PC-9 (cell line): ENCODE measurements around the gene NHLRC3. TPM values are rescaled to one million over a fixed set of nuclear protein-coding genes. Genes with fewer than 3 reads are reported as not detected.

Experiments
- Bru-seq: library from RNA; stranded (reverse); fragments of 400-500 nt; gene quantifications from one replicate; lab custom pipeline; 2021; lab: Mats Ljungman, UMichigan
- BruChase-seq, 2 experiments: library from RNA; stranded (reverse); fragments of 400-500 nt; gene quantifications; one replicate each; lab custom pipeline; 2021; lab: Mats Ljungman, UMichigan
- BruUV-seq: library from RNA; stranded (reverse); fragments of 400-500 nt; replicated peaks from 2 replicates; lab custom pipeline; 2021; lab: Mats Ljungman, UMichigan
- CTCF ChIA-PET: fragments of 300-600 bp; sonication (Branson Sonifier 250); formaldehyde crosslinking; loops from one replicate; lab custom pipeline; 2022; ENCODE audit warnings: antibody characterized with exemption; lab: Charles Lee
- POLR2A ChIA-PET: fragments of 300-600 bp; sonication (Branson Sonifier 250); formaldehyde crosslinking; loops from one replicate; lab custom pipeline; 2022; ENCODE audit warnings: antibody characterized with exemption; ENCODE audit not compliant: unreplicated experiment; lab: Charles Lee
- DNase-seq, 2 experiments: peaks; one replicate each; pipeline versions ENCODE4 v3.0.0 to v3.0.0-alpha.2; 2015 to 2022; ENCODE audit warnings: mixed read lengths in 1 of 2
- H2AFZ ChIP-seq: fragments of 200-600 bp; sonication (generic); 2 replicates; pipeline ENCODE4 v1.8.1; 2017; ENCODE audit warnings: antibody characterized with exemption
- H3F3A ChIP-seq: fragments of 200-600 bp; sonication (generic); 2 replicates; pipeline ENCODE4 v1.8.1; 2017; ENCODE audit warnings: antibody characterized with exemption, mild to moderate bottlenecking, low read depth; ENCODE audit not compliant: insufficient read depth
- H3K27ac ChIP-seq: fragments of 200-600 bp; sonication (generic); 2 replicates; pipeline ENCODE4 v1.6.1; 2016; ENCODE audit warnings: mixed run types
- H3K27me3 ChIP-seq: fragments of 200-600 bp; sonication (generic); 2 replicates; pipeline ENCODE4 v1.6.1; 2016; ENCODE audit warnings: low read depth, mixed run types; ENCODE audit not compliant: insufficient read depth
- H3K36me3 ChIP-seq: fragments of 200-600 bp; sonication (generic); 2 replicates; pipeline ENCODE4 v1.6.1; 2016; ENCODE audit warnings: low read depth, mixed run types
- H3K4me1 ChIP-seq: fragments of 200-600 bp; sonication (generic); replicated peaks from 2 replicates; pipeline ENCODE4 v1.6.1; 2016; ENCODE audit warnings: mixed run types; ENCODE audit not compliant: insufficient read depth
- H3K4me2 ChIP-seq: fragments of 200-600 bp; sonication (generic); 2 replicates; pipeline ENCODE4 v1.6.1; 2017; ENCODE audit warnings: mixed run types
- H3K4me3 ChIP-seq: fragments of 200-600 bp; sonication (generic); 2 replicates; pipeline ENCODE4 v1.6.1; 2016; ENCODE audit warnings: mixed run types
- H3K79me2 ChIP-seq: fragments of 200-600 bp; sonication (generic); 2 replicates; pipeline ENCODE4 v1.6.1; 2017; ENCODE audit warnings: low read depth, mixed run types
- H3K9me2 ChIP-seq: fragments of 200-600 bp; sonication (generic); 2 replicates; pipeline ENCODE4 v1.8.1; 2017; ENCODE audit warnings: mild to moderate bottlenecking; ENCODE audit not compliant: insufficient read depth
- H3K9me3 ChIP-seq: fragments of 200-600 bp; sonication (generic); 2 replicates; pipeline ENCODE4 v1.8.1; 2016; ENCODE audit warnings: low read depth; ENCODE audit not compliant: insufficient read depth
- H4K20me1 ChIP-seq: fragments of 200-600 bp; sonication (generic); 2 replicates; pipeline ENCODE4 v1.8.1; 2017; ENCODE audit not compliant: insufficient read depth
- CTCF ChIP-seq: fragments of 200-600 bp; sonication (generic); conservative IDR thresholded peaks from 2 replicates; pipeline ENCODE4 v1.6.1; 2017; ENCODE audit warnings: mixed run types, antibody characterized with exemption, mild to moderate bottlenecking, moderate library complexity
- EZH2 ChIP-seq: fragments of 200-600 bp; sonication (generic); IDR thresholded peaks from 2 replicates; pipeline ENCODE4 v1.8.0; 2017; ENCODE audit warnings: antibody characterized with exemption, low read depth
- intact Hi-C: fragments of 100-400 bp; cut with micrococcal nuclease; formaldehyde crosslinking; loops from one replicate; pipeline ENCODE4 v1.10.0; 2022; ENCODE audit not compliant: unreplicated experiment
- long read RNA-seq: library from polyadenylated mRNA; stranded (forward); transcript quantifications from one replicate; pipeline ENCODE4 v2.0.0, GENCODE V29; 2022
- total RNA-seq: library from RNA; stranded (reverse); gene quantifications from 2 replicates; pipeline ENCODE4 v1.2.3, GENCODE V29; 2021

NHLRC3 gene
- total RNA-seq, result 19.6 and 25.6 TPM in 2 replicates
- percentile 68 among the genes with signal in this experiment for Bru-seq, nascent RNA
- BruChase-seq, experiment 1, labeled RNA remaining after a 2-hour chase, result percentile 92 among the genes with signal in this experiment
- percentile 81 among the genes with signal in this experiment for BruChase-seq, experiment 2, labeled RNA remaining after a 6-hour chase
- long read RNA-seq, transcript NHLRC3-201 (6 exons, 3,275 nt), result major isoform, 6 of 24 reads
- long read RNA-seq, partial matches to known transcripts, result 8 of 24 reads
- long read RNA-seq, other reads (novel, unspliced or antisense), result 6 of 24 reads

GRCh38 chr13:39037880-39038568, at the start of gene NHLRC3, which contains the start of gene PROSER1:
TSS of gene NHLRC3 (plus strand) at chr13:39038456. CDS start at chr13:39038640, 184 bp downstream.
TSS of gene PROSER1 (minus strand) at chr13:39038089. CDS start at chr13:39037242, 847 bp downstream.
- CTCF ChIA-PET, result interaction anchor here (0.6 to 1.5 kb wide), 2 partner anchors 10 to 1438 kb away, joined by 3 to 10 read pairs; no protein-coding TSS in a partner anchor
- intact Hi-C loops, result loop anchor here (5.0 kb wide), 2 partner anchors 564 to 619 kb away; partner anchors contain the start of genes COG6 and LHFPL6
- H3K27me3 ChIP-seq, result no peaks in the 10 kb centered on the region

GRCh38 chr13:38990693-38991092, 47.6 kb upstream of the NHLRC3 start, which contains the start of gene STOML3:
TSS of gene STOML3 (minus strand) at chr13:38990831. CDS start at chr13:38990721, 110 bp downstream.
- no peak for DNase-seq
- no peaks in the 10 kb centered on the region for H3K4me1 ChIP-seq
- H3K9me2 ChIP-seq, result no peaks in the 10 kb centered on the region
- TF ChIP-seq CTCF, result no peak
- no peak for TF ChIP-seq EZH2
- no peaks in the 10 kb centered on the region for H3K27me3 ChIP-seq
- no peak within 1 kb of the TSS for H2AFZ ChIP-seq
- no peak within 1 kb of the TSS for H3K27ac ChIP-seq
- ChIA-PET POLR2A (no interaction called here), CTCF (no interaction called here)
- no TSS peak for BruUV-seq
- H3K36me3 ChIP-seq, result no peaks in the 10 kb centered on the region
- H3K79me2 ChIP-seq, result no peaks in the 10 kb centered on the region
- no peak within 1 kb of the TSS for H3K4me3 ChIP-seq
- H3K9me3 ChIP-seq, result no peaks in the 10 kb centered on the region
- no peaks in the 10 kb centered on the region for H4K20me1 ChIP-seq
- no peaks in the 10 kb centered on the region for H3F3A ChIP-seq
- no peak within 1 kb of the TSS for H3K4me2 ChIP-seq
- intact Hi-C loops, result no loop called here

More at GRCh38 chr13:39037880-39038568, at the start of gene NHLRC3, which contains the start of gene PROSER1:
- H3K4me1 ChIP-seq, result peaks cover 21% of the 10 kb centered on the region
- peak; percentile 81 to 88 for DNase-seq
- H3K4me2 ChIP-seq, result peak within 1 kb of the TSS; percentile 96
- no peaks in the 10 kb centered on the region for H3K9me3 ChIP-seq
- peak within 1 kb of the TSS; percentile 93 for H2AFZ ChIP-seq
- no TSS peak for BruUV-seq
- H3K27ac ChIP-seq, result peak within 1 kb of the TSS; percentile 41
- H3K36me3 ChIP-seq, result peaks cover 20% of the 10 kb centered on the region; the same call in 1 of the 2 replicates
- H3K4me3 ChIP-seq, result peak within 1 kb of the TSS; percentile 90
- H3F3A ChIP-seq, result 0 out of 2 replicates have a peak, but pooled peaks cover 4% of the 10 kb centered on the region
- peaks cover 66% of the 10 kb centered on the region for H3K79me2 ChIP-seq
- H3K9me2 ChIP-seq, result no peaks in the 10 kb centered on the region
- POLR2A ChIA-PET, result interaction anchor here (0.5 to 1.0 kb wide), 4 partner anchors 15 to 611 kb away, joined by 3 to 4 read pairs (median 3); no protein-coding TSS in a partner anchor
- peaks cover 19% of the 10 kb centered on the region for H4K20me1 ChIP-seq
- TF ChIP-seq EZH2 (no peak), CTCF (no peak)

GRCh38 chr13:38993381-38993780, 44.9 kb upstream of the NHLRC3 start:
- no peaks in the 10 kb centered on the region for H3K9me3 ChIP-seq
- ChIA-PET POLR2A (no interaction called here), CTCF (no interaction called here)
- H3K4me2 ChIP-seq, result no peak overlapping the region
- H3K27me3 ChIP-seq, result no peaks in the 10 kb centered on the region
- no peaks in the 10 kb centered on the region for H3F3A ChIP-seq
- intact Hi-C loops, result no loop called here
- no peak overlapping the region for H2AFZ ChIP-seq
- no peaks in the 10 kb centered on the region for H3K4me1 ChIP-seq
- DNase-seq, result no peak
- TF ChIP-seq CTCF, result no peak
- no peak for TF ChIP-seq EZH2
- H3K9me2 ChIP-seq, result no peaks in the 10 kb centered on the region
- H3K36me3 ChIP-seq, result no peaks in the 10 kb centered on the region
- H4K20me1 ChIP-seq, result no peaks in the 10 kb centered on the region
- H3K27ac ChIP-seq, result no peak overlapping the region
- H3K79me2 ChIP-seq, result no peaks in the 10 kb centered on the region
- no TSS peak for BruUV-seq
- H3K4me3 ChIP-seq, result no peak overlapping the region
